ENCODE results near the gene HAT1.
A peak's percentile ranks its signal among the peaks of the same experiment; 100 is the strongest.
"Not testable (repeated sequence)": the region's sequence is repeated elsewhere in the genome, so short reads cannot be mapped to it uniquely, and the experiment has no call there.

HAT1 gene

DNA sequence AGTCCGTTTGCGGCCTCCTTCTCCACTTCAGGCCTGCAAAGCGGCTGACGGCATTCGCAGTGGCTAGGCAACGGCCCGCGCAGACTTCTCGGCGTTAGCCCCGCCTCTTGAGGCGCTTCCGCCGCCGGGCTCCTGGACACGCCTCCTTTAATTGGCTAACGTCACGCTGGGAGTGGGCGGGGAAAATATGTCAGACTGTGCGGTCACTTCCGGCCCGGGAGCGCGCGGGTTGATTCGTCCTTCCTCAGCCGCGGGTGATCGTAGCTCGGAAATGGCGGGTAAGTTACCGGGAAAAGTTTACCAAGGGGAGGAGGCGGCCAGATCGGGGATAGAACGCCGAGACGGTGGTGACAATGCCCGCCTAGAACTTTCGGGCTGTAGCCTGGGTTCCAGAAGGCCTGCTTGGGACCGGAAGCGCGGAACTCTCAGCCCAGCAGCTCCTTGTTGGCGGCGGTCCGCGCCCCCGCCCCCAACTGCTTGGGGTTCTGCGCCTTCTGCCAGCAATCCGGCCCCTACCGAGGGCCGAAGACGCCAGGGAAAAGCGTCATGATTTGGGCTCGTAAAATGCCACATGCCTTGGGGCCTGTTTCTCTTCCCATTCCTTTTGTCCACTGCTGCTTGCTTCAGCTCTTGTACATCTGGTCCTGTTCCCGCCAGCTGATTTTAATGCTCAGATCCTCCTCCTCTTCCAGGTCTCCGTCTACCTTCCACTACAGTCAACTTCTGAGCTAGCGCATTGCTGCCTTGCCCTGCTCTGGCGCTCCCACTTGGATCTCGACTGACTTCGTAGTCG is at the start of gene HAT1:
TSS of gene HAT1 (plus strand) at position 232 of the 793 bp plus-strand sequence. CDS start at position 272, 40 bp downstream.
- intact Hi-C loops (cut with DNase I): loop anchor here (2.0 to 10.0 kb wide), 2 partner anchors 28 to 182 kb away; partner anchors contain the start of genes DLX2 and SLC25A12
- DNase-seq: peak; percentile 96 to 99 (median 98)

DNA sequence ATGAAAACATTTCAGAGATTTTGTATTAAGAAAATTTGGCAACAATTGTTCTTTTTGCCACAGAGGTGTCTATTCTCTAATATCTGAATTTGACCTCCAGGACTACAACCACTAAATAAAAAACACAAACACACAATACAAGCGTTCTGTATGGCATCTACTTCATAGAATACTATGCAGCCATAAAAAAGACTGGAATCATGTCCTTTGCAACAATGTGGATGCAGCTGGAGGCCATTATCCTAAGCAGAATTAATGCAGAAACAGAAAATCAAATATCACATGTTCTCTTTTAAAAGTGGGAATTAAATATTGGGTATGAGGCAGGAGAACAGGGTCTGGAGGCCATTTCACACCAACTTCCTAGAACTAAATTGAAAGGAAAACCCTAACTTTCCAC is 47.7 kb upstream of the HAT1 start:
- no peak for DNase-seq
- intact Hi-C loops (cut with DNase I): no loop called here

GRCh38 chr2:171874963-171875362 is 47.3 kb upstream of the HAT1 start:
- intact Hi-C loops (cut with DNase I): no loop called here
- no peak for DNase-seq

DNA sequence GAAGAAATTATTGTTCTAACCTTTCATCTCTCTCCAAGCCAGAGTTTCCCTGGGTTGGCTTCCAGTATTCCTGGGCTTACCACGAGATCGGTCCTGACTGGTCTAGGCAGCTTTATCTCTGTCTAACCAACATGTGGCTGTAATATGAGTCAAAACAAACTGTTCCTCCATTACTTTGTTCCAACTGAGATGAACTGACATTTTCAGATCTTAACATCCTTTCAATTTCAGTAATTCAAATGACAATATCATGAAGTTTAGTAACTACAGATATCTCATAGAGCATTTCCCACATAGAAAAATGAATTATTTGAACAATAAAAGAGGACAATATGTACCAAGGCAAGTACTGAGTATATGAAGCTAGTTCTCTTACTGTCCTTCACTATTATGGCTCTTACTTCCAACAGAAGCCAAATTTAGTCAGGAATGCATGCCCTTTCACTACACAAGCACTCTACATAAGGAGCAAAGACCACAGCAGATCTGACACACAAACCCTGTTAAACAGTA is 43.7 kb upstream of the HAT1 start:
- intact Hi-C loops (cut with DNase I): no loop called here
- DNase-seq: no peak

- DNase-seq: no peak
- intact Hi-C loops (cut with DNase I): no loop called here
These were observed 42.4 kb upstream of the HAT1 start for GRCh38 chr2:171879865-171880264.

GRCh38 chr2:171880774-171881173 is 41.5 kb upstream of the HAT1 start:
- intact Hi-C loops (cut with DNase I): no loop called here
- no peak for DNase-seq

- intact Hi-C loops (cut with DNase I): no loop called here
- no peak for DNase-seq
These were observed 40.0 kb upstream of the HAT1 start for GRCh38 chr2:171882089-171882769.

DNA sequence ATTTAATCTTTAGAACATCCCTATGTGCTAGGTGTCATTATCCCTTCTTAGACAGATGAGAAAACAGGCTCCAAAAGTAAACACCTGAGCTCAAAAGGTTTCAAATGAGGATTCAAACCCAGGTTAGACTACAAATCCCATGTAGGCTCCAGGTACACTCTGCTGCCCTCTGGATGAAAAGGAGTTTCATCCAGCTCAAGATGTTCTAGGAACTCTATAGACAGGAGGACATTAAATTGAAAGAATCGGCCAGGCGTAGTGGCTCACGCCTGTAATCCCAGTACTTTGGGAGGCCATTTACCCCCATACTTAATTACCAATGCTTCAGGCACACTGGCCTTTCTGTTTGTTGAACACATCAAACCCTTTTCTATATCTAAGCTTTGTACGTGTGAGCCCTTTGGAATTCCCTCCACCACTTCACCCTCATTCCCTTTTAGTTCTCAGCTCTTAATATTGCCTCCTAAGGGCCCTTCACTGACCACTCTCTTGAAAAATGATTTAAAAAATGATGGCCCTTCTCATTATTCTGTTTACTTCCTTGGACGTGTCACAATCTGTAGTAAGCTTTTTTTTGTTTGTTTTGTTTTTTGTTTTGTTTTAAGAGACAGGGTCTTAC is 38.9 kb upstream of the HAT1 start:
- intact Hi-C loops (cut with DNase I): no loop called here
- no peak for DNase-seq

- intact Hi-C loops (cut with DNase I): no loop called here
These were observed 32.9 kb upstream of the HAT1 start for GRCh38 chr2:171889333-171889732.

DNA sequence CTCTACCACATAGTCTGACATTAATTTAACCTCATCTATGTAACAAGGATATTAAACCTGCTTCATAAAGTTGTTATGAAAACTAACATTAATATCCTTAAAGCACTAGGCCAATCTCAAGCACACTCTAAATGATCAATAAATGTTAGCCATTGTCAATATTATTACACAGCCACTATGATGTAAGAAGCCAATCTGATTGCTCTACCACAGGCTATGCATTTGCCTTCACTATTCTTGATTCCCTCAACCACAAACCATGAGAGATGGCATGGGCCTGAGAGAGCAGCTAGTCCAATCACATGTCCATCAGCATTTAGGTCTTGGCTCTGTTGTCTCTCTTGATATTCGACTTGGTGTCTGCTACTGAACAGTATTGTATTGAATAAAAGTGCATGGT is 32.5 kb upstream of the HAT1 start:
- intact Hi-C loops (cut with DNase I): no loop called here
- DNase-seq: no peak

More at GRCh38 chr2:171889333-171889732, 32.9 kb upstream of the HAT1 start:
- DNase-seq: no peak

GRCh38 chr2:171893196-171893823 is 29.0 kb upstream of the HAT1 start:
- DNase-seq: no peak

DNA sequence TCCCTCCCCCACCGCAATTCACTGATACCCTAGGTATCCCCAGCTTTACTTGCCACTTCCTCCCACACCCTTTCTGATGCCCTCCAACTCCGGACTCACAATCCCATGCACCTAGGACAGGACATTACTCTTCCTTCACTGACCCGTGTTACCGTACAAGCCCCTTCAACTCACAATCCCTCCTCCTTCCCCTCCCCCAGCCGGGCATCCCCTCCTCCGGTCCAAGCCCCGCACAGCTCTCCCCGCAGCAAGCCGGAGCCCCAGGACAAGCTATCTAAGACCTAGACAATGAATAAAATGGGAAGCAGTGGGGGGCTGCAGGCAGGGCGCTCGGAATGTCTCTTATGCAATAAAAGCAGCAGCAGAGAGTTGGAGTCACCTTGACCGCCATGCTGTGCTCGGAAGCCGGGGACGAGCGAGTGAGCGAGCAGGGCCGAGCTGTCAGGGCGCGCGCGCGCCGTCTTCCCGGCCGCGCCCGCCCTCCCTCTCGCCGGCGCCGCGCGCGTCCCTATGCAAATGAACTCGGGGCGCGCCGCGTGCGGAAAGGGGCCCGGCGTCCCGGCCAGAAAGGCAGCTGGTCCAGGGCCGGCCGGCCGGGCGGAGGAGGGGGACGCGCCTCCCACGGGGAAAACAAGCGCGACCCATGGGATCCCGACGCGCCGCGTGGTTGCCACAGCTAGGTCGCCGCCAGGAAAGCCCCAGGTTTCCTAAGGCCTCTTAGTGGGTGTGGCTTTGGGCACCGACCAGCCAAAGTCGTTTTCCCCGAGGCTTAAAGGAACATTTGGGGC is 28.2 kb upstream of the HAT1 start, which contains the start of gene SLC25A12:
TSS of gene SLC25A12 (minus strand) at position 421 of the 788 bp plus-strand sequence. CDS start at position 391, 30 bp downstream.
- intact Hi-C loops (cut with DNase I): loop anchor here (2.0 kb wide), 1 partner anchor 29 kb away; the partner anchor contains the start of gene HAT1
- DNase-seq: peak; percentile 35 to 92 (median 84)

More at GRCh38 chr2:171893196-171893823, 29.0 kb upstream of the HAT1 start:
- intact Hi-C loops (cut with DNase I): no loop called here

- intact Hi-C loops (cut with DNase I): loop anchor here (2.0 kb wide), 1 partner anchor 28 kb away; the partner anchor contains the start of gene HAT1
- no peak for DNase-seq
These were observed 27.7 kb upstream of the HAT1 start for GRCh38 chr2:171894612-171894947.

GRCh38 chr2:171895786-171896185 is 26.5 kb upstream of the HAT1 start:
- DNase-seq: no peak
- intact Hi-C loops (cut with DNase I): loop anchor here (2.0 kb wide), 1 partner anchor 27 kb away; the partner anchor contains the start of gene HAT1

- intact Hi-C loops (cut with DNase I); DNase-seq: not testable (repeated sequence)
These were observed 22.5 kb upstream of the HAT1 start for GRCh38 chr2:171899623-171900282.

DNA sequence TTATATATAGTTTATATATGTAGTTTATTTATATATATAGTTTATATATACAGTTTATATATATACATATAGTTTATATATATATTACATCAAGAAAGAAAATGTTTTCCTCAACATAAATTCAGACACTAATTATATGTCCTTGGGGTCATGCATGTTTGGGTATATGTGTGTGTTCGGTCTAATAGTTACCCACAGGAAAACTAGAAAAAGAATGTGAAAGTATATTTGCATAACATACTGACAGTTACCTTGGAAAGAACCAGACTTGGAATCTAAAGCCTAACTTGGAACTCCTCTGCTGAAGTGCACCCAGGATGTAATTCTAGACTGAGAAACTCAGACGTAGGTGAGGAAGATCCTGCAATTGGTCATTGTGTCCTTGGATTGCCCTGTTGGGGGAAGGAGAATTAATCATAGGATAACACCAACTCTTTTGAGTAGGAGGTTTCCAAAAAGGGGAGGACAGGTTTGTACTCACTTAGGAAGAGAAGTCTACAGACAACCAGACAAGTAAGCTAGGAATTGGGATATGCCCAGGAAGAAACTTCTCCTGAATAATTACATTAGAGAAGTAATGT is 19.3 kb upstream of the HAT1 start:
- DNase-seq: no peak
- intact Hi-C loops (cut with DNase I): no loop called here

DNA sequence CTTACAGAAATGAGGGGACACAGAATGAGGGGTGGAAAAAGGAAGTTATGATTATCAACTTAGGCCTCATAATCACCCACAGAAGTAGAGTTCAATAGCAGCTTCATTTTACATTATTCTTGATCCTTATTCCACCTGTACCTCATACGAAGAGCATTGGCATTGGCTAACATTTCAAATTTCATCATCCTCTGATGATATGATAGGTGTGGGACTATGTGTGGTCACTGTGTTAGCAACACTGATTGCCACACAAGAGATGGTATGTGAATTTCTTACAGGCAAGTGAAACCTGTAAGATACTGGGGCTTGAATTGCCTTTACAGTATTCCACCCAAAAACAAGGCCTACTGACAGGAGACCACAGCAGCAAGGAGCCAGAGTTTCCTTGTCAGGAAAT is 14.0 kb upstream of the HAT1 start:
- intact Hi-C loops (cut with DNase I): no loop called here
- DNase-seq: no peak
